ENCODE results near the gene OGFR. TPM values are rescaled to one million over a fixed set of nuclear protein-coding genes. Genes with fewer than 3 reads are reported as not detected.
A peak's percentile ranks its signal among the peaks of the same experiment; 100 is the strongest.

The OGFR gene
- total RNA-seq, 1 donor from 2014 or later = 31.0 TPM

- Mint-ChIP-seq H3K27ac (peak overlapping the region; percentile 88), H3K4me3 (ENCODE audit: low read depth) (peak overlapping the region; percentile 58), H3K4me1 (ENCODE audit: low read depth) (peaks cover 8% of the 10 kb centered on the region), H3K9me3 (ENCODE audit: low read depth) (no peaks in the 10 kb centered on the region), H3K27me3 (peaks cover 11% of the 10 kb centered on the region), H3K36me3 (ENCODE audit: insufficient read depth) (peaks cover 1% of the 10 kb centered on the region)
- DNase-seq (ENCODE audit: low spot score, unreplicated experiment) = no peak
- TF ChIP-seq CTCF (IDR thresholded peaks at IDR 0.05; ENCODE audit: unreplicated experiment) = no peak
Measured at GRCh38 chr20:62815066-62815991, 10.7 kb downstream of the OGFR start.

- TF ChIP-seq CTCF (IDR thresholded peaks at IDR 0.05; ENCODE audit: unreplicated experiment) = no peak
- peaks cover 1% of the 10 kb centered on the region for H3K36me3 Mint-ChIP-seq (ENCODE audit: insufficient read depth)
- peaks cover 8% of the 10 kb centered on the region for H3K4me1 Mint-ChIP-seq (ENCODE audit: low read depth)
- no peaks in the 10 kb centered on the region for H3K9me3 Mint-ChIP-seq (ENCODE audit: low read depth)
- no peak overlapping the region for H3K27ac Mint-ChIP-seq
- H3K27me3 Mint-ChIP-seq = peaks cover 11% of the 10 kb centered on the region
- no peak for DNase-seq (ENCODE audit: low spot score, unreplicated experiment)
- H3K4me3 Mint-ChIP-seq (ENCODE audit: low read depth) = peak overlapping the region; percentile 68
Measured at GRCh38 chr20:62816031-62816883, 11.6 kb downstream of the OGFR start.

- Mint-ChIP-seq H3K27ac (no peak within 1 kb of the TSS), H3K4me3 (ENCODE audit: low read depth) (peak within 1 kb of the TSS; percentile 68), H3K36me3 (ENCODE audit: insufficient read depth) (no peaks in the 10 kb centered on the region), H3K27me3 (peaks cover 11% of the 10 kb centered on the region), H3K4me1 (ENCODE audit: low read depth) (peaks cover 8% of the 10 kb centered on the region), H3K9me3 (ENCODE audit: low read depth) (no peaks in the 10 kb centered on the region)
- TF ChIP-seq CTCF (IDR thresholded peaks at IDR 0.05; ENCODE audit: unreplicated experiment) = no peak
- peak; percentile 52 for DNase-seq (ENCODE audit: low spot score, unreplicated experiment)
Measured at GRCh38 chr20:62816884-62817873, 12.5 kb downstream of the OGFR start, which contains the start of gene COL9A3. COL9A3 (plus strand) TSS chr20:62817050; CDS start chr20:62817065, 15 bp downstream.

GRCh38 chr20:62817975-62818591 is 13.4 kb downstream of the OGFR start:
- Mint-ChIP-seq H3K9me3 (ENCODE audit: low read depth) (no peaks in the 10 kb centered on the region), H3K36me3 (ENCODE audit: insufficient read depth) (no peaks in the 10 kb centered on the region), H3K27me3 (peaks cover 11% of the 10 kb centered on the region), H3K4me3 (ENCODE audit: low read depth) (peak overlapping the region; percentile 35), H3K4me1 (ENCODE audit: low read depth) (peaks cover 11% of the 10 kb centered on the region), H3K27ac (no peak overlapping the region)
- TF ChIP-seq CTCF (IDR thresholded peaks at IDR 0.05; ENCODE audit: unreplicated experiment) = no peak
- DNase-seq (ENCODE audit: low spot score, unreplicated experiment) = no peak

All from progenitor cell of endocrine pancreas (in vitro differentiated cells).